ENCODE measurements around the gene PDE4D.

DNA sequence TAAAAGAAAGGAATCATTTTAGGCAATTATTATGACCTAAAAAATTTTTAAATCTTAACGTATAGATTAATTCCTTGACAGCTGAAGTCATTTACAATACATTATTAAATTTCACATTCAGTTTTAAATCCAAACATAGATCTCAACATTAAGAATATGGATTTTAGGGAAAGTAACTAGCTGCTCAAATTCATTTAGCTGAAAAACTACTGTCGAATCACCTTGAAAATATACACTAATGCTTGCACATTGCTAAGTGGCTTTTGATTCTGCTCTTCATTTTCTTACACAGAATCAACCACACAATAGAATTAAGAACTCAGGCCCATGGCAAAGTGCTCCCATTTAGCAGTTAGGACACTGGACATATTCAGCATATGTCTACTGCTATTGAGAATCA is 856.5 kb downstream of the PDE4D start:
- TF ChIP-seq, protein P1, sequence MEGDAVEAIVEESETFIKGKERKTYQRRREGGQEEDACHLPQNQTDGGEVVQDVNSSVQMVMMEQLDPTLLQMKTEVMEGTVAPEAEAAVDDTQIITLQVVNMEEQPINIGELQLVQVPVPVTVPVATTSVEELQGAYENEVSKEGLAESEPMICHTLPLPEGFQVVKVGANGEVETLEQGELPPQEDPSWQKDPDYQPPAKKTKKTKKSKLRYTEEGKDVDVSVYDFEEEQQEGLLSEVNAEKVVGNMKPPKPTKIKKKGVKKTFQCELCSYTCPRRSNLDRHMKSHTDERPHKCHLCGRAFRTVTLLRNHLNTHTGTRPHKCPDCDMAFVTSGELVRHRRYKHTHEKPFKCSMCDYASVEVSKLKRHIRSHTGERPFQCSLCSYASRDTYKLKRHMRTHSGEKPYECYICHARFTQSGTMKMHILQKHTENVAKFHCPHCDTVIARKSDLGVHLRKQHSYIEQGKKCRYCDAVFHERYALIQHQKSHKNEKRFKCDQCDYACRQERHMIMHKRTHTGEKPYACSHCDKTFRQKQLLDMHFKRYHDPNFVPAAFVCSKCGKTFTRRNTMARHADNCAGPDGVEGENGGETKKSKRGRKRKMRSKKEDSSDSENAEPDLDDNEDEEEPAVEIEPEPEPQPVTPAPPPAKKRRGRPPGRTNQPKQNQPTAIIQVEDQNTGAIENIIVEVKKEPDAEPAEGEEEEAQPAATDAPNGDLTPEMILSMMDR (IDR thresholded peaks at IDR 0.05), result no peak
- no peak for TF ChIP-seq POLR2A (IDR thresholded peaks at IDR 0.05)
